ENCODE data around the gene TACR1.
"Not testable (repeated sequence)": the region's sequence is repeated elsewhere in the genome, so short reads cannot be mapped to it uniquely, and the experiment has no call there.

TACR1 gene

GRCh38 chr2:75094405-75094804 is 104.9 kb downstream of the TACR1 start:
- in situ Hi-C loops (cut with HindIII; ENCODE audit: low sequenced_read_pairs), result no loop called here

- in situ Hi-C loops (cut with HindIII; ENCODE audit: low sequenced_read_pairs), result no loop called here
Measured at GRCh38 chr2:75090770-75091515, 108.4 kb downstream of the TACR1 start.

GRCh38 chr2:75089471-75089870 is 109.8 kb downstream of the TACR1 start:
- in situ Hi-C loops (cut with HindIII; ENCODE audit: low sequenced_read_pairs), result no loop called here

- in situ Hi-C loops (cut with HindIII; ENCODE audit: low sequenced_read_pairs), result no loop called here
Measured at GRCh38 chr2:75088791-75089190, 110.5 kb downstream of the TACR1 start.

DNA sequence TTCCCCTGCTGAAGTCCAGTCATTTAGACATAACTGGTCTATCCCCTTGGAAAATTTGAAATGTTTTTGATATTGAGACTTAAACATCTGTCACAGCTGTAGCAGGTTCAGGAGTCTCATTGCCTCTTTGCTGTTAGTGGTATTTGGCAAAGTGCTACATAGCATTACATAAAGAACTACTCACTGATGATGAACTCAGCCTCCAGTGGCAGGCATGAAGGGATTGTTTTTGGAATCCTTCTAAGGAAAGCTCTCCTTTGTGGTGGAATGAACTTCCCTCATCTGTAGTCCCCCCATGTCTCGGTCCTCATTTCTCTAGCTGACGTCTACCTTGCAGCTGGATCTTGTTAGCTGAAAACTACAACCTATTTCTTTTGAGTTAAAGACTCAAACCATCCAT is 111.6 kb downstream of the TACR1 start:
- in situ Hi-C loops (cut with HindIII; ENCODE audit: low sequenced_read_pairs), result no loop called here

- in situ Hi-C loops (cut with HindIII; ENCODE audit: low sequenced_read_pairs), result no loop called here
Measured at GRCh38 chr2:75079575-75079974, 119.7 kb downstream of the TACR1 start.

DNA sequence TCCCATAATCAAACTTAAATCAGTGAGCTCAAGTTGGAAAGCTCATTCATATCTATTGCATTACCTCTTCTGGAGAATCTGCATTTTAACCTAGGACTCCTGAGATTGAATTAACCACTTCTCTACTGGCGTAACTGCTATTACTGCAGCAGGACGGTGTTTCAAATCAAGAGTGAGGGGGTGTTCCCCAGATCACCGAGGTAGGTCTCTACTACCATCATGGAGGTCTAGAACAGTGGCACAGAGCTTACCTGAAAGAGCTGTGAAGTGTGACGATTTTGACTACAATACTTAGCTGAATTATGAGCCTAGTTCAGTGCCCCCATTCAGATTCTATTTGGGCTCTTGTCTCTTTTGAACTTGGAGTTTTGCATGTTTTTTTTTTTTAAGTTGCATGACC is 121.4 kb downstream of the TACR1 start:
- in situ Hi-C loops (cut with HindIII; ENCODE audit: low sequenced_read_pairs), result no loop called here

DNA sequence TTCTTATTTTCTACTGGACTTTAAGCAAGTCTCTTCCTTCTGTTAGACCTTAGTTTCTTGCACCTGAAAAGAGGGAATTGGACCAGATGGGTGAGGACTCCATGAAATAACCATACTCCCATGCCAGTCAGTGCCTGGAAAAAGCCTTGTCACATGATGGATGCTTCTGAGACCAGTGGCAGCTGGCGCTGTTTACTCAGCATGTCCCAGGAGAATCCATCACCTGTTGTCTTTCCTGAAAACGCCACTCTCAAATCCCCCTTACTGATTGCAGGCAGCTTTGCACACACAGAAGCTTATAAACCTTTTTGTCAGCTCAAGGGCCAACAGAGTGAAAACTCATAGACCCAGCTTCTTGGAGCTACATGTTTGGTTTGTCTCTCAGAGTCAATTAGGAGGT is 123.2 kb downstream of the TACR1 start:
- in situ Hi-C loops (cut with HindIII; ENCODE audit: low sequenced_read_pairs), result no loop called here

- in situ Hi-C loops (cut with HindIII; ENCODE audit: low sequenced_read_pairs), result no loop called here
Measured at GRCh38 chr2:75074708-75075107, 124.6 kb downstream of the TACR1 start.

GRCh38 chr2:75074228-75074627 is 125.1 kb downstream of the TACR1 start:
- in situ Hi-C loops (cut with HindIII; ENCODE audit: low sequenced_read_pairs), result no loop called here

DNA sequence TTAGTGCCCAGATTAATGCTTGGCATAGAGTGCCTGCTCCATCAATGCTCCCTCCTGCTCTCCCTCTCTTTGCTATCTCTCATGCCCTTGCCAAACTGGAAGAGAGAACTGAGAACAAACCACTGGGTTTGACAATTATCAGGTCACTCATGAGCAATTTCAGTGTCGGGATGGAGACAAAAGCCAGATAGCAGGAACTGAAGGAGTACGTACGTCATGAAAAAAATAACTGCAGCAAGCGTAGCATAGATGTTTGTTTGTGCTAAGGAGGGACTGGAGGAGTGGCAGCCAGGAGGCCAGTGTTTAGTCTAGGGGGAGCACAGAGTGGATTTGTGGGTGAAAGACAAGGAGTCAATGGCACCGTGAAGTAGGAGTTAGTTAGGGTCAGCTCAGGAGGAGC is 127.6 kb downstream of the TACR1 start:
- in situ Hi-C loops (cut with HindIII; ENCODE audit: low sequenced_read_pairs), result no loop called here

DNA sequence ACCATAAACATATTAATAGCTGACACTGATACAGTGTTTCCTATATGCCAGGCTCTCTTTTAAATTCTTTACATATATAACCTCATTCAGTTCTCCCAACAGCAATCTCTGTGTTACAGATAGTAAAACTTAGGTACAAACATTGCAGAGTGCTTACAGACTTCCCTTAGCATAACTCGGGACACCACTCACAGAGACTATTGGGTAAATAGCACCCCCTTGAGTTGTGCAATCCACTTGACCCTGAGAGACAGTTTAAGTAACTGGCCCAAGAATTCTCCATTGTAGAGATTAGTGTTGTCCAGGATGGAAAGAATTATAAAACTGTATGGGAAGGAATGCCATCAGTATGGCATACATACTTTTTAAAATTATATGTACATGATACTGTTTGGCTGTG is 130.8 kb downstream of the TACR1 start:
- in situ Hi-C loops (cut with HindIII; ENCODE audit: low sequenced_read_pairs), result no loop called here

- in situ Hi-C loops (cut with HindIII; ENCODE audit: low sequenced_read_pairs), result no loop called here
Measured at GRCh38 chr2:75067506-75067905, 131.8 kb downstream of the TACR1 start.

DNA sequence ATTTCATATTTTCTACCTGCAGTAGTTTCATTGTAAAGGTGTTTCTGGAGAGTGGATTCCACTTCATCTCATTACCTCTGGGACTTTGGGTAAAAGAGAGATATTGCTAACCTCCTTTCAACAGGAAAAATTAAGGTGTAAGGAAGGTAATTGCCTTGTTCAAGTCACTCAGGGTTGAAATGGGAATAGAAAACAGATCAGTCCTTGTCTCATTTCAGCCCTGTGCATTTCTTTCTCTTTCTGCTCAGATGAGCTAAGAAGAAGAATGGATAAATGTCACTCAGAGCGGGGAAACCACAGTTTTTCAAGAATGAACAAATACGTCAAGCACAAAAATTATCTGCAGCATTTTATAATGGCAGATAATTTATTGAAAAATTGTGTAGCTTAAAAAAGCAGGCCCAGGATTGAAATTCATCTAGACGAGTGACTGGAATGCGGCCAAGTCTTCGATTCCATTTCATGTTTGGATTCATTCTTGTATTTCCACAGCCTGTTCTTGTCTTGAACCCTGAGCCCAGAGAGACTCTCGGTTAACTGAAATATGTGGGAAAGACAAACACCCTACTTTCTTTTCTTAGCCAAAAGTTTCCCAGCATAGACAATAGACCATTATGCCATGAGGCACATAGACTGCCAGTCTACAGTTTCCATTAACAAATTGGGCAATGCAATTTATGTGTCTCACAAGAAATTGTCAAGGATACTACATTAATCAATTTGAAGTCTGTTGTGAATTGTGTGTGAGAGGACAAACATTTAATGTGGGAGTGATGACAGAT is 133.0 kb downstream of the TACR1 start:
- in situ Hi-C loops (cut with HindIII; ENCODE audit: low sequenced_read_pairs), result no loop called here

DNA sequence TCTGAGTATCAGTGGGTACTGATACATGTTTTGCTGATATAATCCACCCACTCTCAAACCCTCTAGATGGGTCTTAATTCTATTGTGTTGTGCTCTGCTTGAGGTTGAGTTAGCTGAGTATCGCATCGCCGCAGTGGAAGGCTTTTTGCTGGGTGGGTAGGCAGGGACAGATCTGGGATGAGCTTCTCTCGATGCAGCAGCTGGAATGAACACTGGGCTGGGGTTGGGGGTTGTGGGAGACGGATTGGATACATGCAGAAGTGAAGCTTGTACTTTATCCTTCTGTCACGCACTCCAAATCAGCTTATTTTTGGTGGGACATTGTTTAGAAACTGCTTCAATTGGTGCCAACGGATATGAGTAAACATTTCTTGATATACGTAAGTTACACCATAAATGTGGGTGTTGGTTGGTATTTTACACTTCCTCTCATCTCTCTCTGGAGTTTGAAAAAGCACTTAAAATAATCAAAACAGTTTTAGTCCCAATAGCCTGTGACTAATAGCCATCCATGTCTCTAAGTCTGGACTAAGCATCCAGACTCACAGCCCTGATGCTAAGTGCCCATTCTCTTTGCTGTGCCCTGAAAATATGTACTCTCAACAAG is 133.8 kb downstream of the TACR1 start:
- in situ Hi-C loops (cut with HindIII; ENCODE audit: low sequenced_read_pairs), result no loop called here

DNA sequence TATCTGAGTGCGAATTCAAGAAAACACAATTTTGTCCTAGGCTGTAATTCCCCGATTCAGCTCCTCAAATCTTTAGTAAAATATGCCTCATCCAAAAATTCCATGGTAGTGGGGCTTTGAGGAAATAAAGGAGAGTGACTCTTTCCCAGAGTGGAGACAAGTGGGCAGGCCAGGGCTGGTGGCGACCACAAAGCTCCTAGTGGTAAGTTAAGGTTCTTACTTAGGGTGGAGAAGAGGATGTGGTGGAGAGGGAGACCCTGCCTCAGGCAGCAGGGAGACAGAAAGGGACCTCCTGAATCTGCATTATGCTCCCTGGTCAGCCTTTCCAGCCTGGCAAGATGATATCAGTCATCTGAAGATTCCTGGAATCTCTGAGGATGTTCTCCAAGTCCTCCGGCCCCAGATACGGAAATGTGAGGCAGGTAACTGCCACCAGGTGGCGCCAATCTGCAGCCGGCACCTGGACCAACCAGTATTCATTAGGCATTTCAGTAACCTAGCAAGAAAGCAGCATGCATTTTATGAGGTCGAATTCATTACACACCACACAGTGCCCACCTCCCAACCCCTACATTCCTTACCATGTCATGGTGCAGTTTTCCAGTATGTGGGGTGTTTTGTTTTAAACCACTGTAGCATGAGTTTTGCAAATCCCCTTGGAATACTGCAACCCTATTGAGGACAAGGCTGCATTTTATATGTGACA is 134.5 kb downstream of the TACR1 start:
- in situ Hi-C loops (cut with HindIII; ENCODE audit: low sequenced_read_pairs), result no loop called here

DNA sequence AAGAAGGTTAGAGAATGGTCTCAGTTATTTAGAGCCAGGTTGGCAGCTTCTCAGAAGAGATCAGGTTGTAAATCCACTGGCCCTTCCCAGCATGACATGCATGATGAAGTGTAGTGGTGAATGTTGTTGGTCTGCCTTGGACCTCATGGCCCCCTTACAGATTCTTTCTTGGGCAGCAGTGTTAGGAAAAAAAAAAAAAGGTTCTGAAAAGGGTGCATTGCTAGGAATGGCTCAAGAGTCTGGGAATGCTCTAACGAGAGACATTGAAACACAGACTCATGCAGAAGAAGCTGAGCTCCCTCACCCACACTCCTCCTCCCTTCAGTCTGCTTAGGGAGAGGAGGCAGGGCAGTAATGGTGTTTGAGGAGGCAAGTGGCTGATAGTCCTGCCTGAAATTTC is 135.4 kb downstream of the TACR1 start:
- in situ Hi-C loops (cut with HindIII; ENCODE audit: low sequenced_read_pairs), result no loop called here

DNA sequence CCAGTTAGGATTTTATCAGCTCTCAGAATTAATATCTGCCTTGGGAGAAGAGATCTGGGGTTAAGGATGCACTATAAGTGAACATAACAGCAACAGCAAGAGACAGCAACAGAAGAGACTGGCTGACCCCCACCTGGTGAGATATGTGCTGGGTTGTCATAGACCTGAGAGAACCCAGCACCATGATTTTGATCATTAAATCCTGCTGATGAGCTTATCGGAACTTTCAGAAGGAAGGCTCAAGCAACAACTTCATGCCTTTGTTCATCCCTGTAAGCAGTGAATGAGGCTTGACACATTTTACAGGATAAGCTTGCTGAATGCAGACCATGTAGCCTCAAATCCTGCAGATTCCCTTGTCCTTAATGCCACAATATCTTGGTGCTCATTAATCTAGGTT is 140.9 kb downstream of the TACR1 start:
- in situ Hi-C loops (cut with HindIII; ENCODE audit: low sequenced_read_pairs), result no loop called here

DNA sequence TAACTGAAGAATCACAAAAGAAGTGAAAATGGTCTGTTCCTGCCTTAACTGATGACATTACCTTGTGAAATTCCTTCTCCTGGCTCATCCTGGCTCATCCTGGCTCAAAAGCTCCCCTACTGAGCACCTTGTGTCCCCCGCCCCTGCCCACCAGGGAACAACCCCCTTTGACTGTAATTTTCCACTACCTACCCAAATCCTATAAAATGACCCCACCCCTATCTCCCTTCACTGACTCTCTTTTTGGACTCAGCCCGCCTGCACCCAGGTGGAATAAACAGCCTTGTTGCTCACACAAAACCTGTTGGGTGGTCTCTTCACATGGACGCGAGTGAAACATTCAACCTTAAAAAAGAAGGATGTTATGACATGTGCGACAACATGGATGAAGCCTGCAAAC is 142.2 kb downstream of the TACR1 start:
- in situ Hi-C loops (cut with HindIII; ENCODE audit: low sequenced_read_pairs), result not testable (repeated sequence)

DNA sequence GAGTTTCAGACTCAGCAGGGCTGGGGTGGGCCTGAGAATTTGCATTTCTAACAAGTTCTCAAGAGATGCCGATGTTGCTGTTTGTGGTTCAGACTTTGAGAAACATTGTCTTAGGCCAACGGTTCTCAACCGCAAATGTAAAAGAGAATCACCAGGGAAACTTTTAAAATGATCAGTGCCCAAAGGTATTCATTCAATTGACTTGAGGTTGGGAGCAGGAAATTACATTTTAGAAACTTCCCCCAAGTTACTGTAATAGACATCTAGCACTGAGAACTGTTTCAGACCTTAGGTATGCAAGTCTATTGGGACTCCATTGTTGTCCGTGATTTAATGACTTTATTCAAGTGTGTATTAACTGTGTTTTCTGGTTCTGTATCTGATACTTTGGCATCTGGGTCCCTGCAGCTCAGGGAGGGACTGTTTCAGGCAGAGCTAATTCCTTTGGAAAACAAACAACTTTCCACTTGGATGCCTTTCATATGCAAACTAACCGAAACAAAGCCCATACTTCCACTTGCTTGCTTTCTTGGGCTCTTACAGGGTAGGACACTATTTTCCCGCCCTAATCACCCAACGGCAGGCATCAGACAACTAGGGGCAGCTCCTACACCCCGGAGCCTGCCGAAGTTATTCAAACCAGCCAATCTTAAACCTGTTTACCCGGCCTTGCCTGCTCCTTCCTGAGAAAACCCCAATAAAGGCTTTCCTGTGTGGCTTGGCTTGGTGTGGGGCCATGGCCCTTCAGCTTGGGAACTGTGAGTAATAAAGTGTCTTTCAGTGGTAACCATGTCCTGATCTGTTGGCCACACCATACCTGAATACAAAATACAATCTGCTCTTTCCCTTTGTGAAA is 143.3 kb downstream of the TACR1 start:
- in situ Hi-C loops (cut with HindIII; ENCODE audit: low sequenced_read_pairs), result no loop called here

Measured in DLD1 (cell line).